Measurements from ENCODE around the gene EPN2. TPM values are rescaled to one million over a fixed set of nuclear protein-coding genes. Genes with fewer than 3 reads are reported as not detected.
"Not testable (repeated sequence)": the region's sequence is repeated elsewhere in the genome, so short reads cannot be mapped to it uniquely, and the experiment has no call there.

EPN2 gene
- polyA plus RNA-seq (2013, experiment 1 of 2; ENCODE audit: insufficient read length): 30.0 TPM
- 28.4 TPM for polyA plus RNA-seq (2013, experiment 2 of 2; ENCODE audit: insufficient read length)

- DNase-seq: peak; percentile 60
Observed at GRCh38 chr17:19237139-19237388, at the start of gene EPN2. Gene EPN2, plus strand, starts transcription at chr17:19237366. Its CDS starts 45,754 bp downstream, at chr17:19283120.

GRCh38 chr17:19187883-19188869, 49.0 kb upstream of the EPN2 start:
- not testable (repeated sequence) for DNase-seq

GRCh38 chr17:19188870-19189708, 48.1 kb upstream of the EPN2 start:
- DNase-seq: not testable (repeated sequence)

DNA sequence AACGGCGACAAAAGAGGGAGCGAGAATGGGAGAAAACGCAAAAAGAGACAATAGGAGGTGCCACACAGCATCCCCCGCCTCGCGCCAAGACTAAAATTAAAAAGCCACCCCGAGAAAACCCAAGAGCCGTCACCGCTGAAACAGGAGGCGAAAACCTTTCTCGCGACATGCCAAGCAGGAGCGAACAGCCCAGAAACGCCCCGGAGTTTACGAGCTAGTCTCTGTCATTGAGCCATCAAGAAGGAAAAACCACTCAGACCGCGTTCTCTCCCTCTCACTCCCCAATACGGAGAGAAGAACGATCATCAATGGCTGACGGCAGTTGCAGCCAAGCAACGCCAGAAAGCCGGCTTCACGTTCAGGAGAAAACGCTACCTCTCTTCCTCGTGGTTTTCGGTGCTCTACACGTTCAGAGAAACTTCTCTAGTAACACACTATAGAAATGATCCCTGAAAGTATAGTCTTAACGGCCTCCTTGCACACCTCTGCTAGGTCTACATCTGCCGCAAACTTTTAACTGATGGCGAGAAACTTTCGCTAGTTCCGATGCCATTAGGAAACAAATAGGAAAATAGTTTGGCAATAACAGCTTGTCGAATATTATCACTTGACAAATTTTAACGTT, 47.3 kb upstream of the EPN2 start:
- DNase-seq: not testable (repeated sequence)

- not testable (repeated sequence) for DNase-seq
Observed at GRCh38 chr17:19196382-19197204, 40.6 kb upstream of the EPN2 start.

GRCh38 chr17:19202448-19202847, 34.7 kb upstream of the EPN2 start:
- DNase-seq: not testable (repeated sequence)

- DNase-seq: not testable (repeated sequence)
Observed at GRCh38 chr17:19203429-19203828, 33.7 kb upstream of the EPN2 start.

DNA sequence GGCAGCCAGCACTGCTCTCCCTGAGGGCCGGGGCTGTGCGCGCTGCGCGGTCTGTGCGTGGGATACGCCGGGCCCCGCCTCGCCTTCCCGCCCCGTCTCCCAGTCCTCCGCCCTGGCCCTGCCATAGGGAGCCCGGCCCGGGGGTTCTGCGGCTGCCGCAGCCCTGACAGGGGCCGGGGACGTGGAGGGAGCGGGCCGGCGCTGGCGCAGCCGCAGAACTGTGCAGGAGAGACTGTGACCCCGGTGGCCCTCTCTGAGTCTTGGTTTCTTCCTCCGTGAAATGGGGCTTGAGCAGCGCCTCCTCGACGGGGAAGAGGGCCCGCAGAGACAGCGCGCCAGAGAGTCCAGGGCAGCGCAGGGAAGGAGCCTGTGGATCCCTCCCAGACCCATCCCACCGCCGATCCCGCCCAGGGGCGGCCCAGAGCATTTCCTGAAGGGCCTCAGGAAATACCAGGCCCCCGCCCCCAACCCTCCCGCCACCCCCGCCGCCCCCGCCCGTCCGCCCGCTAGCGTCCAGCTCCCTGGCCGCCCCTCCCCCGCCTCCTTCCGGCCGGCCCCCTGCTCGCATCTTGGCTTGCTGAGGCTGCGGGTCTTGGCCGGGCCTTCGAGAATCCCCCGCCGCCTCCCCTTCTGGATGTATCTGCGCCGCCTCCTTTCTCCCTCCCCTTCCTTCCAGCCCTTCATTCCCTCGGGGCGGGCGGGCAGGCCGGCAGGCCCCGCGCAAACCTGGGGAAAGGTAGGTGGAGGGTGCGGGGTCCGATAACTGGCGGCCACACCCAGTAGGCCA, 21.9 kb upstream of the EPN2 start:
- DNase-seq: not testable (repeated sequence)

GRCh38 chr17:19216148-19216926, 20.8 kb upstream of the EPN2 start:
- DNase-seq: not testable (repeated sequence)

GRCh38 chr17:19218914-19219313, 18.3 kb upstream of the EPN2 start:
- not testable (repeated sequence) for DNase-seq

DNA sequence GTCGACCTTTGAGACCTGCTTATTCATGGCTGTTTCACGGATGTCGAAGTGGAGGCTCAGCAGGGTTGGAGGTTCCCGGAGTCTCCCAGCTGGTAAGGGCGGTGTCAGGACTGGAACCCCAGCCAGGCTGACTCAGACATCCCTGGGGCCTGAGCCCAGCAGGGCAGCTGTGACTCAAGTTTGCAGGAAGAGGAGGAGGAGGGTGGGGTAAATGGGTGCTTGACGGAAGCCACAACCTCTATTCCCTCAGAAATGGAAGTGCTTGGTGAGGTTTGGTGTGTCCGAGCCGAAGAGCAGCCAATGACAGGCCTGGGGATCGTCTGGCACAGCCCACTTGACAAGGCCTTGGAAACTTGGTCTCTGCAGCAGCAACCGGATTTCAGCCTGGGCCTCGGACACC, 17.8 kb upstream of the EPN2 start:
- not testable (repeated sequence) for DNase-seq

- not testable (repeated sequence) for DNase-seq
Observed at GRCh38 chr17:19220195-19220594, 17.0 kb upstream of the EPN2 start.

GRCh38 chr17:19226610-19227588, 10.3 kb upstream of the EPN2 start:
- DNase-seq: not testable (repeated sequence)

- not testable (repeated sequence) for DNase-seq
Observed at GRCh38 chr17:19234676-19235075, 2.5 kb upstream of the EPN2 start.

GRCh38 chr17:19236351-19237138, 621 bp upstream of the EPN2 start:
- not testable (repeated sequence) for DNase-seq

GRCh38 chr17:19237389-19238166, 412 bp downstream of the EPN2 start:
- peak; percentile 13 for DNase-seq

DNA sequence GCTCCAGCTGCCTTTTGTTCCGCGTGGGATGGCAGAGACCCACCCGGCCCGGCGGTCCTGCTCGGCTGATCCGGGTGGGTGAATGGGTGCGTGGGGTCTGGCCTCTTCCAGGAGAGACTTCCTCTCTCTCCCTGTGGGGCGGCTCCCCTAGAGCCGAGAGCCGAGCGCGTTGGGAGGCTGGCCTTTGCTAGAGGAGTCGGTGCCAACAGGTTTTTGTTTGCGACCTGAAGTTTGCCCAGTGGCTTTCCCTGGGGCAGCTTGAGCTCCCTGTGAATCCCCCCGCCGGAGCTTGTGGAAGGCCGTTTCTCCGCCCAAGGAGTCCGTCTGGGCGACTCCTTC, 970 bp downstream of the EPN2 start:
- DNase-seq: no peak
